K562 (cell line): ENCODE data around the gene SPAG9. TPM values are rescaled to one million over a fixed set of nuclear protein-coding genes. Genes with fewer than 3 reads are reported as not detected.

ENCODE experiments used
- ATAC-seq: fragments of 200-7000 bp; cut with Tn5 transposase; 3 replicates; pipeline ENCODE4 v1.9.1; 2020; ENCODE audit warnings: moderate library complexity
- BruUV-seq: library from RNA; stranded (reverse); fragments of 400-500 nt; replicated peaks from 2 replicates; lab custom pipeline; 2021; lab: Mats Ljungman, UMichigan
- CTCF ChIA-PET: fragments of 300-600 bp; formaldehyde crosslinking; extraction: SDS; loops from one replicate; lab custom pipeline; 2021; ENCODE audit warnings: low intra/inter-chr PET ratio; lab: Yijun Ruan, JAX
- POLR2A ChIA-PET: fragments of 300-600, 350-650 bp; sonication (Branson Sonifier 250); formaldehyde crosslinking; extraction: SDS; loops from one replicate; lab custom pipeline; 2021; ENCODE audit warnings: antibody characterized with exemption, inconsistent platforms; lab: Yijun Ruan, JAX
- DNase-seq, 4 experiments: peaks; one replicate each; pipeline versions ENCODE4 v3.0.0 to v3.0.0-alpha.2; 2011 to 2018; ENCODE audit warnings: low spot score in 3 of 4, mixed read lengths in 3 of 4; ENCODE audit errors: extremely low read depth in 1 of 4
- FAIRE-seq: peaks from 2 replicates; lab custom pipeline; 2011; peaks lifted over from hg19 to GRCh38; lab: Jason Lieb, UNC
- H2AFZ ChIP-seq: 2 replicates; pipeline ENCODE4 v1.6.0; 2011; ENCODE audit warnings: low read depth, low read length, control low read depth, inconsistent platforms
- H3K27ac ChIP-seq: fragments of 200-600 bp; 3 replicates; pipeline ENCODE4 v1.8.0; 2011; ENCODE audit warnings: low read depth, mild to moderate bottlenecking, control low read depth, inconsistent platforms, low read length, moderate library complexity, mixed read lengths; ENCODE audit errors: extremely low read depth
- H3K27me3 ChIP-seq, 2 experiments: fragments of 300-600 bp in 1 of 2; 2 replicates in 1 of 2; 3 replicates in 1 of 2; pipeline versions ENCODE4 v1.6.0 to v1.8.0; 2011; ENCODE audit warnings: inconsistent platforms in 2 of 2, low read length in 2 of 2, mild to moderate bottlenecking in 1 of 2, mixed read lengths in 1 of 2, moderate library complexity in 1 of 2; ENCODE audit not compliant: control insufficient read depth in 2 of 2, insufficient read depth in 2 of 2
- H3K36me3 ChIP-seq: fragments of 300-600 bp; 3 replicates; pipeline ENCODE4 v1.8.0; 2011; ENCODE audit warnings: mild to moderate bottlenecking, low read length, inconsistent platforms; ENCODE audit not compliant: control insufficient read depth, insufficient read depth
- H3K4me1 ChIP-seq, 2 experiments: fragments of 200-600 bp in 1 of 2; replicated peaks in 1 of 2; 2 replicates in 1 of 2; 3 replicates in 1 of 2; pipeline versions ENCODE4 v1.5.1 to v1.8.0; 2011; ENCODE audit warnings: inconsistent platforms in 2 of 2, low read length in 2 of 2, mild to moderate bottlenecking in 1 of 2, mixed read lengths in 1 of 2, moderate library complexity in 1 of 2; ENCODE audit not compliant: control insufficient read depth in 2 of 2, insufficient read depth in 2 of 2
- H3K4me2 ChIP-seq: 2 replicates; pipeline ENCODE4 v1.6.1; 2011; ENCODE audit warnings: low read length, control low read depth, inconsistent platforms, mixed read lengths; ENCODE audit not compliant: insufficient read depth
- H3K4me3 ChIP-seq: fragments of 200-600 bp; sonication (generic), shearing (Covaris generic); 2 replicates; pipeline ENCODE4 v1.5.1; 2016; ENCODE audit warnings: control low read depth, inconsistent platforms
- H3K79me2 ChIP-seq: fragments of 200-600 bp; 3 replicates; pipeline ENCODE4 v1.8.0; 2011; ENCODE audit warnings: low read length, inconsistent platforms; ENCODE audit not compliant: control insufficient read depth, insufficient read depth
- H3K9ac ChIP-seq, 2 experiments: 2 replicates each; pipeline versions ENCODE4 v1.6.0 to v1.6.1; 2011; ENCODE audit warnings: low read depth in 2 of 2, low read length in 2 of 2, control low read depth in 1 of 2, inconsistent platforms in 1 of 2, mild to moderate bottlenecking in 1 of 2, mixed read lengths in 1 of 2; ENCODE audit not compliant: insufficient read depth in 1 of 2
- H3K9me1 ChIP-seq: one replicate; pipeline ENCODE4 v1.6.0; 2011; ENCODE audit warnings: inconsistent platforms, mild to moderate bottlenecking, low read length, moderate library complexity; ENCODE audit not compliant: control insufficient read depth, insufficient read depth
- H3K9me3 ChIP-seq: replicated peaks from 2 replicates; pipeline ENCODE4 v1.5.1; 2011; ENCODE audit warnings: low read depth, low read length, inconsistent platforms; ENCODE audit not compliant: control insufficient read depth, insufficient read depth
- H4K20me1 ChIP-seq: replicated peaks from 2 replicates; pipeline ENCODE4 v1.6.1; 2011; ENCODE audit warnings: low read length, inconsistent platforms, mixed read lengths; ENCODE audit not compliant: control insufficient read depth, insufficient read depth
- CXXC5 ChIP-seq: fragments of 250-450 bp; sonication (Bioruptor Pico); IDR thresholded peaks from 2 replicates; pipeline ENCODE4 v1.8.0; 2022; ENCODE audit warnings: inconsistent platforms, mild to moderate bottlenecking, moderate library complexity
- FOXM1 ChIP-seq, 2 experiments: fragments of 450-650 bp in 1 of 2; sonication (generic) in 1 of 2; formaldehyde crosslinking in 1 of 2; IDR thresholded peaks; 2 replicates each; pipeline versions ENCODE4 v1.6.1 to v1.9.0; 2017 to 2022; ENCODE audit warnings: low read depth in 2 of 2, mild to moderate bottlenecking in 2 of 2, missing genetic modification reagents in 1 of 2, moderate library complexity in 1 of 2
- GABPA ChIP-seq: fragments of 200-800 bp; sonication (Bioruptor generic); conservative IDR thresholded peaks from 2 replicates; pipeline ENCODE4 v1.6.1; 2016; ENCODE audit warnings: low read depth, missing genetic modification characterization, missing compliant biosample characterization
- HNRNPUL1 ChIP-seq: fragments of 200-400 bp; formaldehyde crosslinking; IDR thresholded peaks from 2 replicates; pipeline ENCODE4 v1.6.1; 2017; ENCODE audit warnings: low read length
- RBM14 ChIP-seq: fragments of 200-400 bp; formaldehyde crosslinking; IDR thresholded peaks from 2 replicates; pipeline ENCODE4 v1.6.1; 2018; ENCODE audit warnings: low read depth, mild to moderate bottlenecking, low read length, moderate library complexity, borderline replicate concordance; ENCODE audit not compliant: insufficient read depth
- SMAD1 ChIP-seq: fragments of 150-350 bp; IDR thresholded peaks from 2 replicates; pipeline ENCODE4 v1.6.1; 2014; ENCODE audit warnings: low read length, low read depth; ENCODE audit not compliant: partially characterized antibody
- SMARCB1 ChIP-seq: IDR thresholded peaks from 2 replicates; pipeline ENCODE4 v1.6.1; 2011; ENCODE audit warnings: improper control_type of control experiment, low read depth; ENCODE audit not compliant: insufficient read length
- ZBTB40 ChIP-seq, 2 experiments: fragments of 450-650 bp in 1 of 2; sonication (generic) in 1 of 2; formaldehyde crosslinking in 1 of 2; IDR thresholded peaks; 2 replicates each; pipeline versions ENCODE4 v1.7.1 to v1.9.0; 2016 to 2022; ENCODE audit warnings: inconsistent platforms in 1 of 2, mild to moderate bottlenecking in 1 of 2, missing genetic modification reagents in 1 of 2
- ZBTB8A ChIP-seq: fragments of 450-650 bp; IDR thresholded peaks from 2 replicates; pipeline ENCODE4 v1.6.1; 2018; ENCODE audit warnings: mild to moderate bottlenecking, moderate library complexity; ENCODE audit not compliant: partially characterized antibody
- ZNF586 ChIP-seq: fragments of 450-650 bp; formaldehyde crosslinking; conservative IDR thresholded peaks from 2 replicates; pipeline ENCODE4 v1.4.0; 2020; ENCODE audit warnings: mild to moderate bottlenecking, moderate library complexity
- WGBS: fragments of 100-300 bp; shearing (Covaris generic); methylation state at CpG from one replicate; pipeline ENCODE4 v1.1.6; 2016; ENCODE audit warnings: low coverage, mixed read lengths; ENCODE audit not compliant: insufficient coverage; ENCODE audit errors: missing lambda C conversion rate; 5-methylcytosine and 5-hydroxymethylcytosine counted together
- in situ Hi-C: fragments of 300-500 bp; cut with MboI; formaldehyde crosslinking; loops from 4 replicates; pipeline ENCODE4 v1.15.0; 2018; ENCODE audit warnings: inconsistent platforms, mixed read lengths
- intact Hi-C: fragments of 100-400 bp; cut with micrococcal nuclease; formaldehyde crosslinking; loops from 2 replicates; pipeline ENCODE4 v1.14.2; 2022
- polyA plus RNA-seq, 8 experiments: library from polyadenylated mRNA; depleted of rRNA in 4 of 8; stranded (reverse) in 5 of 8; unstranded in 3 of 8; fragments of >200 nt; fragmentation: Nextera tagmentation in 2 of 8; fragmentation: Illumina TruSeq in 1 of 8; extraction: Ambion mirVana in 2 of 8; extraction: Trizol in 1 of 8; gene quantifications; 2 replicates each; pipeline versions ENCODE4 v1.2.1 to v1.2.3, GENCODE V29; 2011 to 2014; ENCODE audit warnings: inconsistent platforms in 1 of 8, missing spikeins in 1 of 8
- total RNA-seq, 7 experiments: library from RNA; depleted of rRNA in 6 of 7; stranded (reverse); fragments of >200 nt in 6 of 7; fragmentation: Illumina TruSeq in 2 of 7; extraction: Trizol in 2 of 7; gene quantifications; 2 replicates each; pipeline versions ENCODE4 v1.2.1 to v1.2.3, GENCODE V29; 2011 to 2021; ENCODE audit warnings: low replicate concordance in 1 of 7

SPAG9 gene
- total and polyA plus RNA-seq, 9 of the 15 experiments (the other 6 are each of a cell fraction or from before 2014, with no cell fraction given) = 12.2 to 99.2 (median 58.2) TPM

GRCh38 chr17:50925296-50925891, 195.3 kb downstream of the SPAG9 start:
- no peaks in the 10 kb centered on the region for H3K9me3 ChIP-seq
- CTCF ChIA-PET = no interaction called here
- H3K9me1 ChIP-seq = no peaks in the 10 kb centered on the region
- BruUV-seq = no TSS peak
- TF ChIP-seq RBM14 (no peak), ZBTB40 (IDR thresholded peaks at IDR 0.05) (no peak), ZBTB40 (CRISPR knock-in tag; IDR thresholded peaks at IDR 0.05) (no peak), GABPA (tag) (no peak), ZBTB8A (no peak), SMAD1 (no peak), FOXM1 (IDR thresholded peaks at IDR 0.05; ENCODE audit: low read depth) (no peak), FOXM1 (CRISPR knock-in tag; IDR thresholded peaks at IDR 0.05; ENCODE audit: low read depth) (no peak), CXXC5 (CRISPR knock-in tag) (no peak), SMARCB1 (no peak), HNRNPUL1 (no peak), ZNF586 (CRISPR knock-in tag) (no peak)
- H3K27ac ChIP-seq = no peak overlapping the region
- FAIRE-seq (no peak), DNase-seq (no peak), ATAC-seq (no peak)
- H3K4me2 ChIP-seq = no peak overlapping the region
- peaks cover 0 to 5% of the 10 kb centered on the region in 2 experiments; a peak in 2 of 5 replicates for H3K27me3 ChIP-seq
- no peak overlapping the region for H2AFZ ChIP-seq
- H3K36me3 ChIP-seq = no peaks in the 10 kb centered on the region
- intact Hi-C loops (no loop called here), in situ Hi-C loops (no loop called here)
- H3K4me3 ChIP-seq = no peak overlapping the region
- peaks cover 0 to 4% of the 10 kb centered on the region in 2 experiments; a peak in 1 of 5 replicates for H3K4me1 ChIP-seq
- POLR2A ChIA-PET = interaction anchor here (0.6 to 4.4 kb wide), 5 partner anchors 9 to 493 kb away, joined by 3 to 15 read pairs (median 4); partner anchors contain the start of gene TOB1
- H3K9ac ChIP-seq = no peak overlapping the region; a peak in 1 of 4 replicates
- H3K79me2 ChIP-seq = no peaks in the 10 kb centered on the region
- H4K20me1 ChIP-seq = no peaks in the 10 kb centered on the region
- 11% methylated on average over 6 of the region's 6 CpGs for WGBS
